Naive thymus-derived CD4-positive, alpha-beta T cell (primary cell): ENCODE measurements around the gene GDPD3. TPM values are rescaled to one million over a fixed set of nuclear protein-coding genes. Genes with fewer than 3 reads are reported as not detected.

Source experiments
- ATAC-seq: fragments of 150-1000 bp; cut with Tn5 transposase; 2 replicates; pipeline ENCODE4 v1.10.0; 2021; ENCODE audit warnings: mild to moderate bottlenecking, moderate library complexity
- CTCF ChIA-PET: fragments of 350-600 bp; sonication (Branson Sonifier 250); formaldehyde crosslinking; loops from one replicate; lab custom pipeline; 2021; ENCODE audit warnings: antibody characterized with exemption; lab: Charles Lee
- POLR2A ChIA-PET: fragments of 350-600 bp; sonication (Branson Sonifier 250); formaldehyde crosslinking; loops from one replicate; lab custom pipeline; 2021; ENCODE audit warnings: antibody characterized with exemption, inconsistent platforms; lab: Charles Lee
- DNase-seq, 9 donors: peaks; one replicate each; pipeline versions ENCODE4 v3.0.0 to v3.0.0-alpha.2; 2020 to 2022; ENCODE audit warnings: mixed read lengths in 1 of 9
- H3K27ac ChIP-seq: one replicate; pipeline ENCODE4 v1.7.0; 2013; ENCODE audit warnings: mild to moderate bottlenecking, low read depth, low read length, moderate library complexity
- H3K27me3 ChIP-seq, 2 donors: one replicate each; pipeline ENCODE4 v1.7.0; 2013; ENCODE audit warnings: low read length in 2 of 2, mild to moderate bottlenecking in 2 of 2, moderate library complexity in 2 of 2; ENCODE audit not compliant: control insufficient read depth in 2 of 2, insufficient read depth in 2 of 2
- H3K36me3 ChIP-seq, 3 experiments: 1 replicate in 2 of 3; 2 replicates in 1 of 3; pipeline ENCODE4 v1.7.0; 2013; ENCODE audit warnings: low read length in 3 of 3, mild to moderate bottlenecking in 3 of 3, moderate library complexity in 1 of 3; ENCODE audit not compliant: insufficient read depth in 3 of 3, control insufficient read depth in 2 of 3
- H3K4me1 ChIP-seq, 2 donors: one replicate each; pipeline ENCODE4 v1.7.0; 2013; ENCODE audit warnings: low read length in 2 of 2, mild to moderate bottlenecking in 2 of 2, moderate library complexity in 1 of 2; ENCODE audit not compliant: control insufficient read depth in 2 of 2, insufficient read depth in 2 of 2
- H3K4me3 ChIP-seq: 2 replicates; pipeline ENCODE4 v1.7.0; 2013; ENCODE audit warnings: mild to moderate bottlenecking, low read length
- H3K9me3 ChIP-seq, 3 experiments: 1 replicate in 2 of 3; 2 replicates in 1 of 3; pipeline ENCODE4 v1.7.0; 2013; ENCODE audit warnings: low read length in 3 of 3; ENCODE audit not compliant: control insufficient read depth in 2 of 3
- H3K27ac Mint-ChIP-seq, 9 donors: one replicate each; pipeline ENCODE4 v1.8.0; 2020 to 2022; ENCODE audit warnings: mixed read lengths in 9 of 9, mild to moderate bottlenecking in 8 of 9, moderate library complexity in 5 of 9, inconsistent platforms in 2 of 9
- H3K27me3 Mint-ChIP-seq, 5 donors: one replicate each; pipeline ENCODE4 v1.8.0; 2021 to 2022; ENCODE audit warnings: mixed read lengths in 5 of 5, mild to moderate bottlenecking in 1 of 5
- H3K36me3 Mint-ChIP-seq, 5 donors: one replicate each; pipeline ENCODE4 v1.8.0; 2020 to 2022; ENCODE audit warnings: mixed read lengths in 5 of 5, mild to moderate bottlenecking in 3 of 5, inconsistent platforms in 1 of 5
- H3K4me1 Mint-ChIP-seq, 7 donors: one replicate each; pipeline ENCODE4 v1.8.0; 2020 to 2022; ENCODE audit warnings: mixed read lengths in 7 of 7, mild to moderate bottlenecking in 3 of 7, inconsistent platforms in 1 of 7
- H3K4me3 Mint-ChIP-seq, 10 donors: one replicate each; pipeline ENCODE4 v1.8.0; 2020 to 2022; ENCODE audit warnings: mild to moderate bottlenecking in 10 of 10, mixed read lengths in 10 of 10, moderate library complexity in 6 of 10, inconsistent platforms in 2 of 10
- H3K9me3 Mint-ChIP-seq, 11 donors: one replicate each; pipeline ENCODE4 v1.8.0; 2020 to 2022; ENCODE audit warnings: mixed read lengths in 11 of 11, mild to moderate bottlenecking in 4 of 11, inconsistent platforms in 1 of 11, moderate library complexity in 1 of 11
- intact Hi-C, 2 donors: fragments of 100-400 bp; cut with micrococcal nuclease; formaldehyde crosslinking; loops; one replicate each; pipeline ENCODE4 v1.15.1; 2023
- polyA plus RNA-seq, 2 donors: library from polyadenylated mRNA; unstranded; fragments of 300-500 nt; fragmentation: Illumina TruSeq; gene quantifications; one replicate each; pipeline ENCODE4 v1.2.3, GENCODE V29; 2021
- total RNA-seq, 6 experiments: library from RNA in 5 of 6; stranded (reverse) in 5 of 6; gene quantifications; 1 replicate in 5 of 6; 2 replicates in 1 of 6; pipeline ENCODE4 v1.2.3 and lab custom pipeline; 2021 to 2026

GDPD3 gene
- total and polyA plus RNA-seq, 7 experiments from 2014 or later, result 7.9 to 39.3 (median 12.3) TPM; not detected in 2

- intact Hi-C loops, result loop anchor here (1.0 to 10.0 kb wide), 11 partner anchors 15 to 603 kb away; partner anchors contain the start of genes ALDOA (in 2 of the 2), FBRS (in 1 of the 2), MAPK3 (in 1 of the 2) and MYL11 (in 1 of the 2)
- H3K4me1 ChIP-seq, result peaks cover 32 to 47% of the 10 kb centered on the region in 2 donors
- POLR2A ChIA-PET, result interaction anchor here (0.6 to 10.4 kb wide), 19 partner anchors 10 to 405 kb away, joined by 3 to 216 read pairs (median 8); partner anchors contain the start of genes ALDOA, CORO1A, ITGAL and MAPK3
- peaks cover 43 to 65% (median 50%) of the 10 kb centered on the region in 7 donors for H3K4me1 Mint-ChIP-seq
- peak; percentile 85 to 96 (median 91) for DNase-seq
- CTCF ChIA-PET, result interaction anchor here (0.6 to 3.9 kb wide), 21 partner anchors 9 to 1081 kb away, joined by 3 to 18 read pairs (median 5); partner anchors contain the start of genes ALDOA and PPP4C
- H3K36me3 ChIP-seq, result peaks cover 4 to 12% (median 7%) of the 10 kb centered on the region in 3 experiments
- no peaks in the 10 kb centered on the region for H3K27me3 ChIP-seq
- H3K4me3 Mint-ChIP-seq, result peak within 1 kb of the TSS; percentile 87 to 96 (median 93)
- no peaks in the 10 kb centered on the region for H3K27me3 Mint-ChIP-seq
- peak within 1 kb of the TSS; percentile 77 for H3K27ac ChIP-seq
- H3K4me3 ChIP-seq, result peak within 1 kb of the TSS; percentile 60
- H3K9me3 Mint-ChIP-seq, result peaks cover 0 to 7% (median under 1%) of the 10 kb centered on the region in 11 donors
- peaks cover 4 to 28% (median 14%) of the 10 kb centered on the region in 5 donors for H3K36me3 Mint-ChIP-seq
- peak; percentile 87 for ATAC-seq
- H3K27ac Mint-ChIP-seq, result peak within 1 kb of the TSS; percentile 92 to 97 (median 95)
- H3K9me3 ChIP-seq, result peaks cover 0 to 4% (median 1%) of the 10 kb centered on the region in 3 experiments
These were observed 21.6 kb downstream of the GDPD3 start, which contains the start of gene TBX6 for GRCh38 chr16:30091474-30092372. Gene TBX6, minus strand, starts transcription at chr16:30091924. Its CDS starts 731 bp downstream, at chr16:30091193.

- no peaks in the 10 kb centered on the region for H3K27me3 ChIP-seq
- H3K27ac ChIP-seq, result peak overlapping the region; percentile 77
- H3K36me3 Mint-ChIP-seq, result peaks cover 4 to 24% (median 13%) of the 10 kb centered on the region in 5 donors
- ATAC-seq (no peak), DNase-seq (peak in 1 of 9 donors; percentile 31)
- peaks cover 4 to 12% (median 7%) of the 10 kb centered on the region in 3 experiments for H3K36me3 ChIP-seq
- H3K4me1 Mint-ChIP-seq, result peaks cover 43 to 60% (median 49%) of the 10 kb centered on the region in 7 donors
- ChIA-PET CTCF (interaction anchor here (0.9 to 3.9 kb wide), 13 partner anchors 8 to 1082 kb away, joined by 3 to 18 read pairs (median 5); partner anchors contain the start of genes ALDOA and PPP4C), POLR2A (interaction anchor here (0.6 to 10.4 kb wide), 22 partner anchors 9 to 406 kb away, joined by 3 to 216 read pairs (median 5); partner anchors contain the start of genes ALDOA, CORO1A, MAPK3 and PPP4C)
- intact Hi-C loops, result loop anchor here (1.0 to 10.0 kb wide), 8 partner anchors 15 to 604 kb away; partner anchors contain the start of genes FBRS (in 1 of the 2), MYL11 (in 1 of the 2), PPP4C (in 1 of the 2) and PRR14 (in 1 of the 2)
- peak overlapping the region; percentile 66 to 96 (median 73) for H3K4me3 Mint-ChIP-seq
- H3K27ac Mint-ChIP-seq, result peak overlapping the region; percentile 70 to 94 (median 87)
- H3K9me3 Mint-ChIP-seq, result peaks cover 0 to 1% (median 0%) of the 10 kb centered on the region in 11 donors
- H3K9me3 ChIP-seq, result no peaks in the 10 kb centered on the region
- H3K4me1 ChIP-seq, result peaks cover 29 to 47% of the 10 kb centered on the region in 2 donors
- no peak overlapping the region for H3K4me3 ChIP-seq
- H3K27me3 Mint-ChIP-seq, result no peaks in the 10 kb centered on the region
These were observed 22.6 kb downstream of the GDPD3 start for GRCh38 chr16:30090610-30091331.

GRCh38 chr16:30088832-30089624 is 24.3 kb downstream of the GDPD3 start:
- Mint-ChIP-seq H3K36me3 (peaks cover 0 to 16% (median 6%) of the 10 kb centered on the region in 5 donors), H3K4me3 (peak overlapping the region in 7 of 10 donors; percentile 6 to 96 (median 71)), H3K9me3 (peaks cover 0 to 1% (median 0%) of the 10 kb centered on the region in 11 donors), H3K27ac (peak overlapping the region in 8 of 9 donors; percentile 84 to 94 (median 86)), H3K4me1 (peaks cover 32 to 50% (median 39%) of the 10 kb centered on the region in 7 donors), H3K27me3 (no peaks in the 10 kb centered on the region)
- H3K4me1 ChIP-seq, result peaks cover 15 to 34% of the 10 kb centered on the region in 2 donors
- POLR2A ChIA-PET, result interaction anchor here (1.2 to 10.4 kb wide), 6 partner anchors 14 to 96 kb away, joined by 5 to 216 read pairs (median 83); partner anchors contain the start of genes ALDOA, CORO1A and PPP4C
- no peaks in the 10 kb centered on the region for H3K27me3 ChIP-seq
- peaks cover 1 to 21% (median 5%) of the 10 kb centered on the region in 3 experiments for H3K36me3 ChIP-seq
- DNase-seq (no peak), ATAC-seq (no peak)
- CTCF ChIA-PET, result no interaction called here
- intact Hi-C loops, result no loop called here
- no peak overlapping the region for H3K4me3 ChIP-seq
- peak overlapping the region; percentile 18 for H3K27ac ChIP-seq
- no peaks in the 10 kb centered on the region for H3K9me3 ChIP-seq

GRCh38 chr16:30088237-30088831 is 25.0 kb downstream of the GDPD3 start:
- H3K36me3 Mint-ChIP-seq, result peaks cover 0 to 16% (median 3%) of the 10 kb centered on the region in 5 donors
- Histone ChIP-seq H3K27ac (no peak overlapping the region), H3K9me3 (no peaks in the 10 kb centered on the region), H3K4me3 (no peak overlapping the region), H3K36me3 (peaks cover 0 to 24% (median 3%) of the 10 kb centered on the region in 3 experiments), H3K4me1 (peaks cover 13 to 33% of the 10 kb centered on the region in 2 donors), H3K27me3 (no peaks in the 10 kb centered on the region)
- ATAC-seq (no peak), DNase-seq (no peak)
- POLR2A ChIA-PET, result interaction anchor here (8.9 to 10.4 kb wide), 3 partner anchors 13 to 97 kb away, joined by 159 to 216 read pairs (median 177); partner anchors contain the start of genes ALDOA, CORO1A and PPP4C
- CTCF ChIA-PET, result no interaction called here
- H3K4me3 Mint-ChIP-seq, result peak overlapping the region in 3 of 10 donors; percentile 17 to 64 (median 63)
- H3K27ac Mint-ChIP-seq, result peak overlapping the region in 8 of 9 donors; percentile 60 to 94 (median 78)
- peaks cover 0 to 1% (median 0%) of the 10 kb centered on the region in 11 donors for H3K9me3 Mint-ChIP-seq
- intact Hi-C loops, result no loop called here
- no peaks in the 10 kb centered on the region for H3K27me3 Mint-ChIP-seq
- peaks cover 30 to 46% (median 36%) of the 10 kb centered on the region in 7 donors for H3K4me1 Mint-ChIP-seq
